Upper lobe of right lung (tissue), 1 donor: Measurements from ENCODE around the gene HTR3E. TPM values are rescaled to one million over a fixed set of nuclear protein-coding genes. Genes with fewer than 3 reads are reported as not detected.
"Not testable (repeated sequence)": the region's sequence is repeated elsewhere in the genome, so short reads cannot be mapped to it uniquely, and the experiment has no call there.

Source experiments
- ATAC-seq: fragments of 200-7000 bp; cut with Tn5 transposase; one replicate; pipeline ENCODE4 v1.9.1; 2020; ENCODE audit warnings: mild to moderate bottlenecking, moderate library complexity
- DNase-seq: peaks from one replicate; pipeline ENCODE4 v3.0.0-alpha.2; 2020
- H3K27ac ChIP-seq: fragments of 200-600 bp; one replicate; pipeline ENCODE4 v1.8.0; 2022
- H3K27me3 ChIP-seq: fragments of 200-600 bp; one replicate; pipeline ENCODE4 v1.8.0; 2022; ENCODE audit warnings: mild to moderate bottlenecking
- H3K36me3 ChIP-seq: fragments of 200-600 bp; one replicate; pipeline ENCODE4 v1.8.0; 2022
- H3K4me1 ChIP-seq: fragments of 200-600 bp; one replicate; pipeline ENCODE4 v1.8.0; 2022
- H3K4me3 ChIP-seq: fragments of 200-600 bp; one replicate; pipeline ENCODE4 v1.8.0; 2022; ENCODE audit warnings: mild to moderate bottlenecking
- H3K9me3 ChIP-seq: fragments of 200-600 bp; one replicate; pipeline ENCODE4 v1.8.0; 2022
- CTCF ChIP-seq: fragments of 200-600 bp; IDR thresholded peaks from one replicate; pipeline ENCODE4 v1.8.0; 2022; ENCODE audit warnings: antibody characterized with exemption
- intact Hi-C: fragments of 100-400 bp; cut with DNase I; formaldehyde crosslinking; loops from one replicate; pipeline ENCODE4 v1.11.0; 2022
- total RNA-seq: library from RNA; stranded (reverse); fragmentation: NEBNext Ultra II Directional; extraction: Animal tissue kit (Norgen Biotek cat#: 25700); gene quantifications from one replicate; pipeline ENCODE4 v1.2.1, GENCODE V29; 2021
- donor health status: DM: no; HTN: yes; CAD: no; lungs with severe emphysema.

HTR3E gene
- total RNA-seq, 1 donor from 2014 or later: not detected

DNA sequence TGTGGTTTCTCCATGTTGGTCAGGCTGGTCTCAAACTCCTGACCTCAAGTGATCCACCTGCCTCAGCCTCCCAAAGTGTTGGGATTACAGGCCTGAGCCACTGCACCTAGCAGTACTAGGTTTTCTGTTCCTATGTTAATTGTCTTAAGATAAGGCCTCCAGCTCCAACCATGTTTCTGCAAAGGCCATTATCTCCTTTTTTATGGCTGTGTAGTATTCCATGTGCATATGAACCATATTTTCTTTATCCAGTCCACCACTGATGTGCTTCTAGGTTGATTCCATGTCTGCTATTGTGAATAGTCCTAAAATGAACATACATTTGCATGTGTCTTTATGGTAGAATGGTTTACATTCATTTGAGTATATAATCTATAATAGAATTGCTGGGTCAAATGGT is 34.2 kb upstream of the HTR3E start:
- H3K27me3 ChIP-seq: no peaks in the 10 kb centered on the region
- TF ChIP-seq CTCF: no peak
- intact Hi-C loops: no loop called here
- no peak overlapping the region for H3K4me3 ChIP-seq
- H3K36me3 ChIP-seq: no peaks in the 10 kb centered on the region
- H3K27ac ChIP-seq: no peak overlapping the region
- DNase-seq (no peak), ATAC-seq (no peak)
- H3K4me1 ChIP-seq: no peaks in the 10 kb centered on the region
- no peaks in the 10 kb centered on the region for H3K9me3 ChIP-seq

- no peaks in the 10 kb centered on the region for H3K9me3 ChIP-seq
- no peaks in the 10 kb centered on the region for H3K27me3 ChIP-seq
- intact Hi-C loops: no loop called here
- TF ChIP-seq CTCF: no peak
- H3K27ac ChIP-seq: no peak overlapping the region
- H3K4me3 ChIP-seq: no peak overlapping the region
- no peak for ATAC-seq
- H3K4me1 ChIP-seq: no peaks in the 10 kb centered on the region
- H3K36me3 ChIP-seq: no peaks in the 10 kb centered on the region
- DNase-seq: no peak
Observed at GRCh38 chr3:184066211-184066610, 30.7 kb upstream of the HTR3E start.

DNA sequence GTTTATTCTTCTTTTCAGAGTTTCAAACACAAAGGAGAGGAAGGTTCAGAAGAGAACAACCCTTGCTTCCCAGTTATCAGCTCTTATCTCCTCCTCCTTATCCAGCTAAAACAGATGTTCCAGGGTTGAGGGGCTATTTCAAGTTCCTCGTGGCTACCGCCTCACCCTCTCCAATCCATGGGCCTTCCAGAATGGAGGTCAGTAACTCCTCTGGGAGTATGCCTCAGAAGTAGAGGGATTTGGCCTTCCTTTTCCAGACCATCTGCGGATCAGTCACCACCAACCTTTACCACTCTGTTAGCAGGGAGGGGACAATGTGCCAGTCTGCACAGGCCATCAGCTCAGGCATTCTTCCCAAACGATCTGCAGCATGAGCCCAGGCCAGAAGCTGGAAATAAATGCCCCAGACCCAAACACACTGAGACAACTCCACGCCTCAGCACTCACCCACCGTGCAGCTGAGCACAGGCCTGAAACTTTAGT is 29.2 kb upstream of the HTR3E start:
- Histone ChIP-seq H3K4me1 (no peaks in the 10 kb centered on the region), H3K4me3 (no peak overlapping the region), H3K27ac (no peak overlapping the region), H3K9me3 (no peaks in the 10 kb centered on the region), H3K36me3 (no peaks in the 10 kb centered on the region), H3K27me3 (no peaks in the 10 kb centered on the region)
- intact Hi-C loops: no loop called here
- TF ChIP-seq CTCF: no peak
- ATAC-seq: no peak
- DNase-seq: no peak

GRCh38 chr3:184068344-184068743 is 28.5 kb upstream of the HTR3E start:
- Histone ChIP-seq H3K36me3 (no peaks in the 10 kb centered on the region), H3K4me3 (no peak overlapping the region), H3K4me1 (no peaks in the 10 kb centered on the region), H3K9me3 (no peaks in the 10 kb centered on the region), H3K27me3 (no peaks in the 10 kb centered on the region), H3K27ac (no peak overlapping the region)
- DNase-seq (no peak), ATAC-seq (no peak)
- no peak for TF ChIP-seq CTCF
- intact Hi-C loops: no loop called here

DNA sequence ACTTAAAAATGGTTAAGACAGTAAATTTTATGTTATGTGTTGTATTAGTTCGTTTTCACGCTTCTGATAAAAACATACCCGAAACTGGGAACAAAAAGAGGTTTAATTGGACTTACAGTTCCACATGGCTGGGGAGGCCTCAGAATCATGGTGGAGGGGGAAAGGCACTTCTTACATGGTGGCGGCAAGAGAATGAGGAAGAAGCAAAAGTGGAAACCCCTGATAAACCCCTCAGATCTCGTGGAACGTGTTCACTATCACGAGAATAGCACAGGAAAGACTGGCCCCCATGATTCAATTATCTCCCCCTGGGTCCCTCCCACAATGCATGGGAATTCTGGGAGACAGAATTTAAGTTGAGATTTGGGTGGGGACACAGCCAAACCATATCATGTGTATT is 25.7 kb upstream of the HTR3E start:
- DNase-seq, H3K9me3 ChIP-seq, ATAC-seq, H3K36me3 ChIP-seq, H3K4me3 ChIP-seq, intact Hi-C loops, H3K27me3 ChIP-seq, H3K4me1 ChIP-seq, H3K27ac ChIP-seq: not testable (repeated sequence)

GRCh38 chr3:184073621-184074020 is 23.2 kb upstream of the HTR3E start:
- no peak for ATAC-seq
- no peak for TF ChIP-seq CTCF

More at GRCh38 chr3:184073621-184074020, 23.2 kb upstream of the HTR3E start:
- Histone ChIP-seq H3K36me3 (no peaks in the 10 kb centered on the region), H3K27ac (no peak overlapping the region), H3K4me1 (no peaks in the 10 kb centered on the region), H3K4me3 (no peak overlapping the region), H3K27me3 (no peaks in the 10 kb centered on the region), H3K9me3 (no peaks in the 10 kb centered on the region)
- DNase-seq: no peak
- intact Hi-C loops: no loop called here
